DMS153 treated with DMSO at 0.1 percent for 48 hours (cell line): ENCODE results near the gene SCYGR6.
"Not testable (repeated sequence)": the region's sequence is repeated elsewhere in the genome, so short reads cannot be mapped to it uniquely, and the experiment has no call there.

ENCODE experiments used
- DNase-seq: peaks from one replicate; lab custom pipeline; 2025; ENCODE audit not compliant: unreplicated experiment; lab: John Stamatoyannopoulos, UW

Gene SCYGR6

GRCh38 chr2:227724394-227725039 lies at the start of gene SCYGR6:
SCYGR6 (minus strand) TSS chr2:227724757; CDS start chr2:227724757, 0 bp downstream.
- DNase-seq, result no peak

- DNase-seq, result no peak
Observed at GRCh38 chr2:227774011-227774624, 49.6 kb upstream of the SCYGR6 start.

GRCh38 chr2:227772932-227773331 lies 48.4 kb upstream of the SCYGR6 start:
- DNase-seq, result no peak

GRCh38 chr2:227772197-227772661 lies 47.7 kb upstream of the SCYGR6 start:
- no peak for DNase-seq

- DNase-seq, result no peak
Observed at GRCh38 chr2:227767830-227768229, 43.3 kb upstream of the SCYGR6 start.

GRCh38 chr2:227766373-227766883 lies 41.9 kb upstream of the SCYGR6 start:
- peak; percentile 50 for DNase-seq

- no peak for DNase-seq
Observed at GRCh38 chr2:227765788-227766372, 41.3 kb upstream of the SCYGR6 start.

- no peak for DNase-seq
Observed at GRCh38 chr2:227761740-227762476, 37.4 kb upstream of the SCYGR6 start.

GRCh38 chr2:227759411-227760118 lies 35.0 kb upstream of the SCYGR6 start:
- no peak for DNase-seq

GRCh38 chr2:227756261-227756660 lies 31.7 kb upstream of the SCYGR6 start:
- DNase-seq, result not testable (repeated sequence)

GRCh38 chr2:227748079-227748478 lies 23.5 kb upstream of the SCYGR6 start:
- no peak for DNase-seq

- DNase-seq, result no peak
Observed at GRCh38 chr2:227745594-227745993, 21.0 kb upstream of the SCYGR6 start, which contains the start of gene SCYGR8. SCYGR8 (plus strand) TSS chr2:227745894; CDS start chr2:227745894, 0 bp downstream.

GRCh38 chr2:227740705-227741104 lies 16.1 kb upstream of the SCYGR6 start:
- DNase-seq, result not testable (repeated sequence)

GRCh38 chr2:227739351-227739750 lies 14.8 kb upstream of the SCYGR6 start:
- no peak for DNase-seq

GRCh38 chr2:227728035-227728434 lies 3.5 kb upstream of the SCYGR6 start, which contains the start of gene SCYGR7:
SCYGR7 (plus strand) TSS chr2:227728335; CDS start chr2:227728335, 0 bp downstream.
- no peak for DNase-seq

- DNase-seq, result not testable (repeated sequence)
Observed at GRCh38 chr2:227722821-227723220, 1.7 kb downstream of the SCYGR6 start.

- no peak for DNase-seq
Observed at GRCh38 chr2:227720680-227721079, 3.9 kb downstream of the SCYGR6 start.

GRCh38 chr2:227719641-227720040 lies 4.9 kb downstream of the SCYGR6 start:
- DNase-seq, result no peak

GRCh38 chr2:227717687-227718567 lies 6.6 kb downstream of the SCYGR6 start, which contains the start of gene SLC19A3:
SLC19A3 (minus strand) TSS chr2:227718028; CDS start chr2:227702318, 15,710 bp downstream.
- peak; percentile 3 for DNase-seq
